GM19351 (cell line): ENCODE results near the gene LPCAT1.

Source experiments
- ATAC-seq: cut with Tn5 transposase; IDR thresholded peaks from one replicate; pipeline ENCODE4 v1.9.1; 2021; ENCODE audit warnings: mild to moderate bottlenecking, moderate library complexity; ENCODE audit not compliant: unreplicated experiment

The LPCAT1 gene

GRCh38 chr5:1414311-1415058 lies 109.3 kb downstream of the LPCAT1 start:
- no peak for ATAC-seq

GRCh38 chr5:1413611-1414241 lies 110.0 kb downstream of the LPCAT1 start:
- ATAC-seq = no peak

- ATAC-seq = no peak
Measured at GRCh38 chr5:1413211-1413610, 110.5 kb downstream of the LPCAT1 start.

GRCh38 chr5:1412621-1413020 lies 111.1 kb downstream of the LPCAT1 start:
- ATAC-seq = no peak

GRCh38 chr5:1412163-1412562 lies 111.6 kb downstream of the LPCAT1 start:
- no peak for ATAC-seq
